Uterus (tissue), 2 donors: ENCODE results near the gene HCN2.

Experiments used
- POLR2A ChIP-seq, 2 donors: fragments of 450-650 bp; IDR thresholded peaks; one replicate each; pipeline ENCODE4 v1.6.1; 2016; ENCODE audit warnings: antibody characterized with exemption in 2 of 2, mild to moderate bottlenecking in 1 of 2, moderate library complexity in 1 of 2
- TF ChIP-seq, protein P1 (sequence below), 4 experiments: fragments of 200-600 bp in 2 of 4; fragments of 450-650 bp in 2 of 4; sonication (generic) in 2 of 4; IDR thresholded peaks; one replicate each; pipeline ENCODE4 v1.5.1; 2016 to 2019; ENCODE audit warnings: antibody characterized with exemption in 4 of 4, mild to moderate bottlenecking in 2 of 4, moderate library complexity in 1 of 4

DNA sequence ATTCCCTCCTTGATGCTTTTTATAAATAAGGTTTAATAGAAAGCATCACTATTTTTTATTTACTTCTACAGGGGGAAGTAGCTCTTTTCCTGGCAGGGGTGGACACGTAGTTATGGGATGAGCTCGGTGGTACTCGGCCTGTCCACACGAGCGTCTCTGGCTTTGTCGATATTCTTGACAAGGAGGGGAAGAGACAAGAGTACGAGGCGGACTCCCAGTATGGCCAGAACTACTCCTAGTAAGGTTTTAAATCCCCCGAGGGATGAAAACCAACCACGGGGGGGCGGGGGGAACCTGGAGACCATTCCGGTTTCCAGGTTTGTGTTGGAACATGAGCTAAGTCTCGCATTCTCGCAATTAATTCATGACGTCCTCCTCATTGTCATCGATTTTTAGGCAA, 22.8 kb upstream of the HCN2 start:
- TF ChIP-seq, protein P1, sequence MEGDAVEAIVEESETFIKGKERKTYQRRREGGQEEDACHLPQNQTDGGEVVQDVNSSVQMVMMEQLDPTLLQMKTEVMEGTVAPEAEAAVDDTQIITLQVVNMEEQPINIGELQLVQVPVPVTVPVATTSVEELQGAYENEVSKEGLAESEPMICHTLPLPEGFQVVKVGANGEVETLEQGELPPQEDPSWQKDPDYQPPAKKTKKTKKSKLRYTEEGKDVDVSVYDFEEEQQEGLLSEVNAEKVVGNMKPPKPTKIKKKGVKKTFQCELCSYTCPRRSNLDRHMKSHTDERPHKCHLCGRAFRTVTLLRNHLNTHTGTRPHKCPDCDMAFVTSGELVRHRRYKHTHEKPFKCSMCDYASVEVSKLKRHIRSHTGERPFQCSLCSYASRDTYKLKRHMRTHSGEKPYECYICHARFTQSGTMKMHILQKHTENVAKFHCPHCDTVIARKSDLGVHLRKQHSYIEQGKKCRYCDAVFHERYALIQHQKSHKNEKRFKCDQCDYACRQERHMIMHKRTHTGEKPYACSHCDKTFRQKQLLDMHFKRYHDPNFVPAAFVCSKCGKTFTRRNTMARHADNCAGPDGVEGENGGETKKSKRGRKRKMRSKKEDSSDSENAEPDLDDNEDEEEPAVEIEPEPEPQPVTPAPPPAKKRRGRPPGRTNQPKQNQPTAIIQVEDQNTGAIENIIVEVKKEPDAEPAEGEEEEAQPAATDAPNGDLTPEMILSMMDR (IDR thresholded peaks at IDR 0.05), result no peak
- no peak for TF ChIP-seq POLR2A (IDR thresholded peaks at IDR 0.05)
